Stimulated activated CD4-positive, alpha-beta T cell treated with anti-CD3 and anti-CD28 coated beads, Interleukin-12 subunit alpha, Interleukin-12 subunit beta, amount 100 ng/mL, for 4 hours (primary cell): ENCODE data around the gene PTPRT.

Experiments
- DNase-seq: peaks from one replicate; pipeline ENCODE4 v3.0.0-alpha.2; 2020

The PTPRT gene

GRCh38 chr20:43189554-43190331, at the start of gene PTPRT:
PTPRT (minus strand) TSS chr20:43189906; CDS start chr20:43189733, 173 bp downstream.
- DNase-seq: no peak

GRCh38 chr20:43238833-43239232, 49.1 kb upstream of the PTPRT start:
- DNase-seq: no peak

- DNase-seq: no peak
Measured at GRCh38 chr20:43238266-43238665, 48.6 kb upstream of the PTPRT start.

GRCh38 chr20:43237651-43238168, 48.0 kb upstream of the PTPRT start:
- DNase-seq: no peak

- no peak for DNase-seq
Measured at GRCh38 chr20:43235998-43236397, 46.3 kb upstream of the PTPRT start.

- DNase-seq: no peak
Measured at GRCh38 chr20:43231829-43232228, 42.1 kb upstream of the PTPRT start.

GRCh38 chr20:43229696-43230095, 40.0 kb upstream of the PTPRT start:
- no peak for DNase-seq

- DNase-seq: no peak
Measured at GRCh38 chr20:43220612-43221011, 30.9 kb upstream of the PTPRT start.

GRCh38 chr20:43210901-43211300, 21.2 kb upstream of the PTPRT start:
- DNase-seq: no peak

GRCh38 chr20:43209831-43210230, 20.1 kb upstream of the PTPRT start:
- no peak for DNase-seq

- DNase-seq: no peak
Measured at GRCh38 chr20:43205699-43206098, 16.0 kb upstream of the PTPRT start.

- no peak for DNase-seq
Measured at GRCh38 chr20:43202100-43202499, 12.4 kb upstream of the PTPRT start.

GRCh38 chr20:43198607-43199006, 8.9 kb upstream of the PTPRT start:
- no peak for DNase-seq

- no peak for DNase-seq
Measured at GRCh38 chr20:43196243-43196642, 6.5 kb upstream of the PTPRT start.

- DNase-seq: no peak
Measured at GRCh38 chr20:43194137-43194536, 4.4 kb upstream of the PTPRT start.

- no peak for DNase-seq
Measured at GRCh38 chr20:43193443-43193842, 3.7 kb upstream of the PTPRT start.

- no peak for DNase-seq
Measured at GRCh38 chr20:43191946-43192863, 2.5 kb upstream of the PTPRT start.

GRCh38 chr20:43191143-43191542, 1.4 kb upstream of the PTPRT start:
- no peak for DNase-seq

- no peak for DNase-seq
Measured at GRCh38 chr20:43190332-43190953, 737 bp upstream of the PTPRT start.

- DNase-seq: no peak
Measured at GRCh38 chr20:43188861-43189553, 699 bp downstream of the PTPRT start.

GRCh38 chr20:43188234-43188653, 1.5 kb downstream of the PTPRT start:
- no peak for DNase-seq

- peak; percentile 45 for DNase-seq
Measured at GRCh38 chr20:43187476-43188233, 2.1 kb downstream of the PTPRT start.
